ENCODE results near the gene OR2A7.
"Not testable (repeated sequence)": the region's sequence is repeated elsewhere in the genome, so short reads cannot be mapped to it uniquely, and the experiment has no call there.

The OR2A7 gene, protein sequence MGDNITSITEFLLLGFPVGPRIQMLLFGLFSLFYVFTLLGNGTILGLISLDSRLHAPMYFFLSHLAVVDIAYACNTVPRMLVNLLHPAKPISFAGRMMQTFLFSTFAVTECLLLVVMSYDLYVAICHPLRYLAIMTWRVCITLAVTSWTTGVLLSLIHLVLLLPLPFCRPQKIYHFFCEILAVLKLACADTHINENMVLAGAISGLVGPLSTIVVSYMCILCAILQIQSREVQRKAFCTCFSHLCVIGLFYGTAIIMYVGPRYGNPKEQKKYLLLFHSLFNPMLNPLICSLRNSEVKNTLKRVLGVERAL

DNA sequence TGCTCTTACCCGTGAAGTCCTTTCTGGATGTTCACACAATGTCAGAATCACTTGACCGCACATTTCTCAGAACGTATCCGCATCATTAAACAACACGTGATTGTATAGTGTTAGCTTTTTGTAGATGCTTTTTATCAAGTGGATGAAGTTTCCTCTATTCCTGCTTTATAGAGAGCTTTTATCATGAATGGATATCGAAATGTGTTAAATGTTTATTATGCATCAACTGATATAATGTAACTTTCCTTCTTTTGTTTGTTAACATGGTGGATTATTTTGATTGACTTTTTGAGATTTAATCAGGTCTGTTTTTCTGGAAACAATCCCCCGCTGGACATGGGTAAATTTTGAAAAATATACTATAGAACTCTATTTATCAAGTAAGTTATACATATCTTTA is at the start of gene OR2A7:
TSS of gene OR2A7 (minus strand) at position 101 of the 400 bp plus-strand sequence. CDS start 5,164 bp downstream, outside the sequence.
- not testable (repeated sequence) for DNase-seq

DNA sequence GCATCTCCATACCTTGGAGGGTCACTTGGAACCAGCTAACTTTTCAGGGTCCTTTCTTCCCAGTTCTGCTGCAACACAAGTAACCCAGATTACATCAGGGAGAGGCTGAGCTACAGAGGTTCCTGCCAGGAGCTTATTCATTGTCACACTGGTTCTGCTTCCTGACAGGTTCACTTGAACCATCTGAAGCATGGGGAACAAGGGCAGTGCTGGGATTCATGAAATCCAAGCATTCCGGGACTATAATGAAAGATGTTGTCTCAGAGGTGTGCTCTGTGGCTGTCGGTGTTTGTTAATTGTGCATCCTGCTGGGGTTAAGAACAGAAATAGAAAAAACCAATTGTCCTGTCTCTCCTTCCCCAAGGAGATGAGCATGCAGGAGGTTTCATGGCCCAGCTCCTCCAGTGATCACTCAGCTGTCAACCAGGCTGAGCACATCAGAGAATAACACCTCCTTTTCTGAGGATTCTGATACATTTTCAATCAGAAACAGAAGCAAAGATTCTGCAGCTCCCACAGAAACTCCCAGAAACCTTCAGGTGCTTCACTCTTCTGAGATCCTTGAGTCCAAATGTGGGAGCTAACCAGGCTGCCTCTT is 47.4 kb upstream of the OR2A7 start, which contains the start of gene OR2A1:
TSS of gene OR2A1 (plus strand) at position 548 of the 598 bp plus-strand sequence. CDS start 5,706 bp downstream, outside the sequence.
- not testable (repeated sequence) for DNase-seq

DNA sequence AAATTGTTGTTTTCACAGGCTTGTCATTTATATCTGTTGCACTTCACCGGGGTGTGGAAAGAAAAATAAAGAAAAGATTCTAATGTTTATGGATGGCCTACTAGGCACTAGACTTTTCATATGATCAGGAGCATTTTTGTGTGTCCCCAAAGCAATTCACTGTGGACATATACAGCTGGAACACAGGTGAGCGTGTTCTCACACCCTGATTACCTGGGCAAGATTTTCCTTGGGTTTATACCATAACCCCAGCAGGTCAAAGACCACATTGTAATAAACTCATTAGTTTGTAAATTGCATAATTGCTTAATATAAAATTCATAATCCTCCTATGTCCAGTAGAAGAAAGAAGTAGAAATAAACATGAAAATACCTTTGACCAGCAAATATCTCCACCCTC is 46.6 kb upstream of the OR2A7 start:
- not testable (repeated sequence) for DNase-seq

DNA sequence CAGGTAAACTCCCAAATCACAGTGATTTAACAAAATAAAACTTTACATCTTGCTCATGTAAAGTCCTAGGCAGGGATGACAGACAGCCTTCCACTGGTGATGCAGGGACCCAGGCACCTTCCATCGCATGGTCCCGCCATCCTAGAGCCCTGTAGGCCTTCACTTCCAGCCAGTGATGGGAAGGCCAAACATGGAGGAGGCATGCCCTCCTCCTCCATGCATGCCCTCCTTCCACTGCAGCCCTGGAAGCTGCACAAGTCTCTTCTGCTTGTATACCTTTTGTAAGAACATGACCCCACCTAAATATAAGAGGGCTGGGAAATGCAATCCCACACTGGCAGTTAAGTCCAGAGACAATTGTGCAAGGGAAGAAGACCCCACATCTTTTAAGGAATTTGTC is 45.1 kb upstream of the OR2A7 start:
- not testable (repeated sequence) for DNase-seq

DNA sequence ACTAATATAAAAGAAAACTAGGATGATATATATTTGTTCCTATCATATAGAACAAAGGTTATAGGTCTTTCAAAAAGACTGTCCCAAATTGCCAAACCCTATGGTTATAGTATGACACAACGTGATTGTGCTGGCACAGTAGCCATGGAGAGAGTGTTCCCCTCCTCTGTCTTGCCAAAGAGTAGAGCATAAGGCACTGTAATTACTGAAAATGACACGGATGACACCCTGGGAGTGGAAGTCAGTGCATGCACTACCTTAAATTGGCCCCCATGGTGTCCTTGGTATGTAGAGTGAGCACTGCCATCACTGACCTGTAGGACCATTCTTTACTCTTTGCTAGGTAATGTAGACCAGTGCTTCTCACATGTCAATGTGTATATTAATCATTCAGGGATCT is 40.6 kb upstream of the OR2A7 start:
- DNase-seq: not testable (repeated sequence)

DNA sequence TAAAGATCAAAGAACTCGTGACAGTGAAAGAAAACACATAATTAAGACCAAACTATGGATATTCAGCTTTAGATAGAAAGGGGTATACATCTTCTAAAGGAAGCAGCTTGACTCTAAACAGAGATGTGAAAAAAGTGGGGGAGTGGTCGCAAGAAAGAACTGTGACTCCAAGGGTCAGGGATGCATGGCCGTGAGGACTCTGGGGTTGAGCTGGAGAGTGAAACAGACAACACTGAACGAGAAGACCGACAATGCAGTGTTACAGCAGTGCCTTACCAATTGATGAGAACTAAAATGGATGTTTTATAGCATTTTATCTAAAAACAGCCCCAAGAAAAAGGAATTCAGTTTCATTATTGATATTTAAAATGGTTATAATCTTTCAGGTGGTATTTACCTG is 39.0 kb upstream of the OR2A7 start:
- not testable (repeated sequence) for DNase-seq

DNA sequence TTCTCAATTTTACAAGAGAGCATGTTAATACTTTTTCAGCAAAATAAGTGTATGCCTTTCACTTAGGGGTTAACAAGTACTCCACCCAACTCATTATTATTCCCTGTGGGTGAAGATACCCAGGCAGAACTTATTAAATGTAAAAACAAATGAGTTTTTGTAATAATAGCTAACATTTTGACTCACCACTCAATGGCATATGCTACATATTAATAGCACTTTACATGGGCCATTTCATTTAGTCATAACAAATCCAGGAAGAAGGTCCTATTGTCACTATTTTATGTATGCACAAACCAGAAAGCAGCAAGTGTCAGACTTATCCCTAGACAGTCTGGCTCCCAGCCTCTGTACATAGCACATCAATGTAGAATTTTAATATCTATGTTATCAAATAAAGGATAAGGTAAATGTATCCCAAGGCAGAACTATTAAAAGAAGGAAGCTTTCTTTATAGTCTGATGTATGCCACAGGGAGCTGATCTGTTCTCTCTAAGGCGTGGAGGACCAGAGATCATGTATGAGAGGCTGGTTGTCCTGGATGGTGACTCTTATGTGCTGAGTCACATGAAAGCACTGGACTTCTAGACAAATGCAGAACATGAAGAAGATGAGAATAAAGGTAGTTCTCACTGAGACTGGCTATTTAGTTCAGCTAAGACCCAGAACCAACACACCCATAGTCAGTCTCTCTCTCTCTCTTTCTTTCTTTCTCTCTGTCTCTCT is 38.1 kb upstream of the OR2A7 start:
- not testable (repeated sequence) for DNase-seq

DNA sequence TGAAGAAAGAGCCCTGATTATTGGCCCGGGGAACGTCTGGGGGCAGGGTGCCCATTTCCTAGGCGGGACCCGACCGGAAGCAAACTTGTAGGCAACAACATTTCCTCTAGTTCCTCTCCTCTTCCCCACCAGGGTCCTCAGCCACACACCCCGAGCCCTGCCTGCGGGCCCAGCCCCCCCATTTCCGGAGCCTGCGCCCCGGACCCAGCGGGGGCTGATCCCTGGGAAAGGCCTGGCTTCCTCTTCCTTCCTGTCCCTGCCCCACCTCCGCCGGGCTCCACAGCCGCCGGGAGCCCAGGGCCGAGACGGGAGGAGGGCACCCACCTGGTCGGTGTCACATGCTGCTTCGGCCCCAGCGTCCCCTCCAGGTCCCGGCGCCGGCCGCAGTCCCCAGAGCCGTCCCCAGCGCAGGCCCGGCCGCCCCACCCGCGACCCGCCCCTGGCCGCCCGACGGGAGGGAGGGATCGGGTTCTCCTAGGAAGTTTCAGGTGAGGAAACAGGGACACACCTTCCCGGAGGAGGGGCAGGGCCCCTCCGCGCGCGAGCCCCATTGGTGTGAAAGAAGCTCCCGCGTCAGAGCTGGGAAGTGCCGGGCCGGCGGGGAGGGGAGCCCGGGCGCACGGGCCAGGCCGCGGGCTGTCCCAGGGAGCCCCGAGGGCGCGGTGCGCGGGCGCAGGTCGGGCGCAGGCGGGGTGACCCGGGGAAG is 29.4 kb upstream of the OR2A7 start:
- DNase-seq: not testable (repeated sequence)

DNA sequence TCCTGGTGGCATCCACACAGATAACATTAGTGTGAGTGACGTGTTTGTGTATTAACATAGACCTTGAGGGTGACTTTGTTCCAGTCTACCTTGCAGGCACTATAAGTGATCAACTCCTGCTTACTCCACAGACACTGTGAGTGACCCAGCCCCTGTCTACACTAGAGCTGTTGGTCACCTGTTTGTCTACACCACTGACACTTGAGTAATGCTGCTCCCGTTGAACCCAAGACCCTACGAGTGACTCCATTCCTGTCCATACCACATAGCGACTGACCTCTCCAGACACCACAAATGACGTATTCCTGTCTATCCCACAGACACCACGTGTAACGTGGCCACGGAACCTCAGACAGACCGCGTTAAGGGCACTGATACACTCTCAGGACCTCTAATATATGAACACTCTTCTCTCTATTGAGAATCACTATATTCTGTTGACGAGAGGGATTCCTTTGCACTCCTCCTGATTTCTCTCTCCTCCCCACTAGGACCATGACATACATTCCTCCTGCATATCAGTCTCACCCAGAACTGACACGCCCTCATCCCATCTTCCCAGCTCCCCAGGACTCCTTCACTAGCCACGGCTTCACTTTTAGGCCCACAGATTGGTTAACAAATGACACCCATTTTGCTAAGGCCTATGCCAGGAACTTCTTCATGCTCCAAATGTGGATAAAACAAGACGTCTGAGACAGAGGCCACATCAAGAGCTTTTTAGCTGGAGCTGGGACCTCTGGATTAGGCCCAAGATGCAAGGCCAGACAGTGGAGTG is 28.0 kb upstream of the OR2A7 start:
- DNase-seq: not testable (repeated sequence)

DNA sequence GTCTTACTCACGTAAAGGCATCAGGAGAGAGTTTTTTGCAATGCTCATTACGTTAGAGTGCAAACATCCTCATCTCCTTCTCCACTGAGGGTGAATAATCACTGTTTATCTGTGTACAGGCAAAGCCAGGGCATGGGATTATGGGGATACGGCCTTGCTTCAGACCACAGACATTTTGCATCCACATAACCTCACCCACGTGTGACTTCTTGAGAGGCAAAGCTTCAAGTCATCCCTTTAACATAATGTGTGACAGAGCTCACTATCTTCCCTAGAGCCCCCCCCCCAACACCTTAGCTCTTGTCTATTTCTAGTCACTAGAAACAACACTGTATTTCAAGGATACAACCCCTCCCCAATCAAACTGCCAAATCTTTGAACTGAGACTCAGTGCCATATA is 27.0 kb upstream of the OR2A7 start:
- DNase-seq: not testable (repeated sequence)

DNA sequence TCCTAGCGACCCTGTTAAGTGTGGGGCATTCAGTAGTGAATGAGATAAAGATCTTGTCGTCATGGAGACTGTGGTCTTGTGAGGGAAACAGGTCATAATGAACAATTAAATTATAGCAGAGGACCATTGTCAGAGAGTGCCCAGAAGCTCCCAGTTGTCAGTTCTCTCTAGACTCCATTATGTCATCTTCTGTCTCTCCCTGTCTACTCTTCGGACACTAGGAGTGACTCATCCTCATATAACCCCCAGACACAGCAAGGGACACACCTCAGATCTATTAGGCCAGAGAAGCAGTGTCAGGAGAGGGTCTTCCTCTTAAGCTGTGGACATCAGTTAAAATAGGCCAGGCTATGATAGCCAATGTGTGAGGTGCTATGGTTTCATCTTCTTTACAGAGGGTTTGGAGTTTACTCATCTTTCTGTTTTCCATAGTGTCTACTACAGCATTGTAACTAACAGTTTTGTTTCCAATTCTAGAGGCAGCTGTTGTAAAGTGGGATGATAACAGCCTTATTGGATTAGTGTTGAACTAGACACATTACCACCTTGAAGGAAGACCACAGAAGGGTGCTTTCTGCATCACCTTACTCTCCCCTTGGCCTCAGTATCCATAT is 22.7 kb upstream of the OR2A7 start:
- not testable (repeated sequence) for DNase-seq

DNA sequence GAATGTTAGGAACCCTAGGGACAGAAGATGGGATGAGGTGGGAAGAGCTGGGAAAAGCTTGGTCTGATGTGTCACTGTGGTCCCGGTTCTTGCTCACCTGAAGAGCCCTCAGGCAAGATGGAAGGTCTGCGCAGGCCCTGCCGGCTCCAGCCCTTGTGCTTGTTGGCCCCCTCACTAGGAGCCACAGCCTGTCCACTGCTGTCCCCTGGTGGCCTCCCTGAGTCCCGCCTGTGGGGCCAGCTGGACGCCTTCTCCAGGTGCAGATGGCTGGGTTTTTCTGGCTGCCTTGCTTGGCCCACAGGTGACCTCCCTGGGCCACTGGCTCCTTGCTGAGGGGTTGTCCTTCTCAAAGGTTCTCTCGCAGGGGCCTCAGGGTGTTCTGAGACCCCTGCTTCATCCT is 19.1 kb upstream of the OR2A7 start:
- DNase-seq: not testable (repeated sequence)

DNA sequence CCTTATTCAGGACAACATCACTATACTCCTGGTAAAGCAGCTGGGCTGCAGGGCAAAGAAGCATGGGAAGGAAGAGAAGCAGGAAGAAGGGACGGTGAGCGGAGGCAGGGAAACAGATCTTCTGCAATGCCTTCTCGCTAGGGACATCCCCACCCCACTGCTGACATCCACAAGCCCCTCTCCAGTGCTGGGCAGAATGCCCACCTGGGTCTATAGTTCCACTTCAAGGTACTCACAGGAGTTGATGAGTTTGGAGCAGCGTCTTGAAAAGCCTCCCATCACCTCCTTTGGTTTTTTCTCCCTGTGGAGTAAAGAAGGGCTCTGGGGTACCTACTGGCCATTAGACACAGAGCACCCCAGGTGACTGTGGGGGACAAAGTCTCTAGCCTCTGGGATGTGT is 17.9 kb upstream of the OR2A7 start:
- not testable (repeated sequence) for DNase-seq

DNA sequence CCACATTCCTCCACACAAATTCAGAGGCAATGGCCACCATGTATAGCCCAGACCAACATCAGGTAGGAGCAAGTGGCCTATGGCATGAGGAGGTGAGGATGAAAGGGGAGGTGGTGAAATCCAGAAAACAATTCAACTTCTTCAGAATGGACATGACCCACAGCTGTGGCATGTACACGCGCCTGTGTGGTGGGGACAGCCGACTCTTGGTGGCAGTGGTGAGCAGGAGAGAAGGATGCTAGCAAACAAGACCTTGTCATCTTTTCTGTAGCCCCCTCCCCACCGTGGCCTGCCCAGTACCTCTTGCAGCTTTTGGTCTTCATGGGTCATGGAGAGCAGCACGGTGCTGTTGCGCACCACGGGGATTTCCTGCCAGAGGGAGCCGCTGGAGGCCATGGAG is 17.4 kb upstream of the OR2A7 start:
- DNase-seq: not testable (repeated sequence)

DNA sequence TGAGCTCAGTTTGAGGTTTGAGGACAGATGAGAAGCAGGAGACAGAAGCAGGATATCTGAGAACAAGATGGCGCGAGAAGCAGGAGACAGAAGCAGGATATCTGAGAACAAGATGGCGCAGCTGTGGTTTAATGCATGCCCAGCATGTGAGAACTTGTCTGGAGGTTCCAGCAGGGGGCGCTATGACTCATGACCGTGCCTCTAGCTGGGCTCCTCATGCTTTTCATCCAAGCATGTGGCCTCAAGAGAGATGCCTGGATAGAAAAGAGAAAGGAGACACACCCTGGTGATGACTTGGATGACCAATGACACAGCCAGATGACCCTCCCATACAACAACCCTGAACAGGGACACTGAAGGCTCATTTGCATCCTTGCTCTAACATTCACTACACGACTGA is 15.4 kb upstream of the OR2A7 start:
- DNase-seq: not testable (repeated sequence)

DNA sequence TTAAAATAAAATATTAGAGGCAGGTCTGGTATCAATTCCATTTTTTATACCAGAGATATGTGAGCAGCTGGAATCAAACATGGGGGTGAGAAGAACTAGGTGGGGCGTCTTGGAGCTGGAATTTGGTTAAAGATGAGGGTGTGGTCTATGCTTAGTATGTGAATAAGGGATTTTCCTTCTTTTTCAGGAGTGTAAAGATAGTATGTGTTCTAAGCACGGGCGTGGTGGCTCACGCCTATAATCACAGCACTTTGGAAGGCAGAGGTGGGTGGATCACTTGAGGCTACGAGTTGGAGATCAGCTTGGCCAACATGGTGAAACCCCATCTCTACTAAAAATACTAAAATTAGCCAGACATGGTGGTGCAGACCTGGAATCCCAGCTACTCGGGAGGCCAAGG is 10.7 kb upstream of the OR2A7 start:
- DNase-seq: not testable (repeated sequence)

DNA sequence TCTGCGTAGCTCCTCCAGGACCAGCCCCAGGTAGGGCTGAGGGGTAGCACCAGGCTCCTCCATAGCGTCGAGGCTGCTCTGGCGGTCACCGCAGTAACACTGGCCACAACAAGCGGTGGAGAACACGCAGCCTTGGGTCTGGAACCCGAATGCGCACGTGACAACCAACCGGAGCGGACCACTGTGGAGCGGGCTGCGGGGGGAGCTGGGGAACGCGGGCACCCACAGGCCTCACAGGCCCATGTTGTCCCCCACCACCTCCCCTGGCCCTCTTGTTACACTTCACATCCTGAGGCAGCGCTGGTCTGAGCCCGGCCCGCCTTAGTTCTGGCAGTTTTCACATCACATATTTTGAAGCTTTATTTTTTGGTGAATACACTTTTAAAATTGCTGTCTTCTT is 4.6 kb upstream of the OR2A7 start, which contains the start of gene CTAGE8:
TSS of gene CTAGE8 (minus strand) at position 101 of the 400 bp plus-strand sequence. CDS start at position 63, 38 bp downstream.
- DNase-seq: not testable (repeated sequence)

DNA sequence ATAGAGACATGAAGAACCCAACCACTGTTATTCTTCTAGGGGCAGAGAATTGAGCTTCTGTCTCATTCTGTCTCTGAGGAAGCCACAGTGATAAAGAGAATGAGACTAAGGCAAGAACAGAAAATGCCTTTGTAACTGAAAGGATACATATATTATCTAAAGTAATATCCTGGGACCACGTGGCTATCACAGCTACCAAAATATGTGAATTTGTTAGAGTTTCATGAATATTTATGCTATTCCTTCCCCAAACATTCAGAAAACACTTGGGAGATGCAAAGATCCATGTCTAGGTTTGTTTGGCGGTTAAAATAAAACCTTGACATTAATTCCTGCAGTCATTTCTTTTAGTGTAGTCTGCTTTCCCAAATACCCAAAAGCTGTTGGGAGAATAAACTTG is 2.5 kb downstream of the OR2A7 start:
- not testable (repeated sequence) for DNase-seq

DNA sequence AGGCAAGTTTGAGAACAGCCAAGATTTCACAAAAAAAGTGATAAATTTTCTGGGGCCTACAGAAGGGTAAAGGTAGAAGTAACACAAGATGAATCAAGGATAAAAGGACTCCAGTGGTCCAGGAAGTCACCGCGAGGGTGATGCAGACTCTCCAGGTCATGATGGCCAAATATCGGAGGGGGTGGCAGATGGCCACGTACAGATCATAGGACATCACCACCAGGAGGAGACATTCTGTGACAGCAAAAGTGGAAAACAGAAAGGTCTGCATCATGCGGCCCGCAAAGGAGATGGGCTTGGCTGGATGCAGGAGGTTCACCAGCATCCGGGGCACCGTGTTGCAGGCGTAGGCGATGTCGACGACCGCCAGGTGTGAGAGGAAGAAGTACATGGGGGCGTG is 5.5 kb downstream of the OR2A7 start:
- DNase-seq: not testable (repeated sequence)

DNA sequence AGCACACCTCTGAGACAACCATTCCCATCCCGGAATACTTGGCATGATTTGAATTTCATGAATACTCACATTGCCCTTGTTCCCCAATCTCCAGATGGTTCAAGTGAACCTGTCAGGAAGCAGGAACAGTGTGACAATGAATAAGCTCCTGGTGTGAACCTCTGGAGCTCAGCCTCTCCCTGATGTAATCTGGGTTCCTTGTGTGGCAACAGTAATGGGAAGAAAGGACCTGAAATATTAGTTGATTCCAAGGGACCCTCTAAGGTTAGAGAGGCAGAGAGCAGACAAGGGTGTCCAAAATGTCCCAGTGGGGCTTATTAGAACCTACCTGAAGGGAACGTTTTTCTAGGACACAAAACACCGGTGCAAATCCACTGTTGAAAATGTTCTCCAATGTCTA is 8.5 kb downstream of the OR2A7 start:
- DNase-seq: no peak

DNA sequence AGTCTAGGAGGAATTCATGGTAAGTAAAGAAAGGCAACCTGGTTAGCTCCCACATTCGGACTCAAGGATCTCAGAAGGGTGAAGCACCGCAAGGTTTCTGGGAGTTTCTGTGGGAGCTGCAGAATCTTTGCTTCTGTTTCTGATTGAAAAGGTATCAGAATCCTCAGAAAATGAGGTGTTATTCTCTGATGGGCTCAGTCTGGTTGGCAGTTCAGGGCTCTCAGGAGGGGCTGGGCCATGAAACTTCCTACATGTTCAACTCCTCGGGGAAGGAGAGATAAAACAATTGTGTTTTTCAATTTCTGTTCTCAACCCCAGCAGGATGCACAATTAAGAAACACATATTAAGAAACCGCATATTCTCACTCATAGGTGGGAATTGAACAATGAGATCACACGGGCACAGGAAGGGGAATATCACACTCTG is 9.1 kb downstream of the OR2A7 start:
- no peak for DNase-seq

All from activated CD4-positive, alpha-beta T cell treated with anti-CD3 and anti-CD28 coated beads, Interleukin-2, amount 50 U/mL, for 16 hours (primary cell).